T1000 (cell line): ENCODE results near the gene PTPRN2.
"Not testable (repeated sequence)": the region's sequence is repeated elsewhere in the genome, so short reads cannot be mapped to it uniquely, and the experiment has no call there.

Experiments used
- DNase-seq: peaks from one replicate; lab custom pipeline; 2025; ENCODE audit warnings: mixed read lengths; lab: John Stamatoyannopoulos, UW

PTPRN2 gene

DNA sequence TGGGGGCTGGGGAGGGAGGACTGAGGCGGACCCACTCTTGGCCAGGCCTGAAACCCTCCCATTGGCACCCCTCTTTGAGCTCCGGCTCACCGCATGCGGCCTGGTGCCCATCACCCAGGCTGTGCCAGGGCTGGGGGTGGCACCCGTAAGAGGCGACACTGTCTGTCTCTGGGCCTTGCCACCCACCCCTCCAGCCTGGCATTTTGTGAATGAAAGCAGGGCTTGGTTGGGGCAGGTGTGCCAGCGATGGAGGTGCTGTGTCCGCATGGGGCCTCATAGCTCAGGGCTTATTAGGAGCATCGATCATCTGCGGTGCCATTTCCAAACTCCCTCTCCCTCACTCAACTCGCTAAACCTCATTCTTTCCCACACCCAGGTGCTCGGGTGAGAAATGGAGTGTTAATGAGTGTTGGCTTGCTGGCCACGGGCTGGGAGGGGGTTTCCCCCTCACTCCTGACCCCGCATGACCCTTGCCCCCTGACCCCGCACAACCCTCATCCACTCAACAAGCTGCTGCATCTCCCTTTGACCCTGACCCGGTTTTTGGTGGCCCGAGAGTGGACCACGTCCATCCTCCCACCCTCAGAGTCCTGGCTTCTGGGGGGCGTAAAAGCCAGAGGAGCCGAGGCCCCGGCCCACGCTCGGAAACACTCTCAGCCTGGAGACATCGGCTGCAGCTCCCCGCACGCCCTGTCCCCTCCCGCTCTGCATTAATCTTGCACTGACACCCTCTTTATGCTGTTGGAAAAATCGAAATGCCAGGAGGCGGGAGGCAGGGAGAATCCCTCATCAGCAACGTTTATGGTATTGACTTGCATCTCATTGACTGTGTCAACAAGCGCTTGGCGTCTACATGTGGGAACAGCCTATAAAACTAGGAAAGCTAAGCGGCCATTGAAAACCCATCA is 1089.6 kb downstream of the PTPRN2 start:
- DNase-seq, result no peak

DNA sequence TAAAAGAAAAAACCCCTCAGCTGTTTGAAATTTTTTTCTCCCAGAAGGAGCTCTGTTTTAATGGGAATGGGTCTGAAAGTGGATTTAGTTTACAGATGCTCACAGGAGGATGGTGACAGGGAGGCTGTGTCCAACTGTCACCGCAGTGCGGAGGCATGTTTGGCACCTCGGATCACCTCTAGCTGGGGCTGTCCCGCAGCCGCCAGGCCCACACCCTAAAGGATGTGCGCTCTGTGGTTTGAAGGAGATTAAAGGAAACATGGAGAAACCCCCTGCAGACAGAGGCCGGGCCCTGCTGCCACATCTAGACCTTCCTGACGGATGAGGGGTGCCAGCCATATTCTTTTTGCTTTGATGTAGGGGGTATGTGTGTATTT is 1090.3 kb downstream of the PTPRN2 start:
- DNase-seq, result no peak

GRCh38 chr7:157496416-157497275 is 1091.0 kb downstream of the PTPRN2 start:
- DNase-seq, result no peak

GRCh38 chr7:157495594-157495993 is 1092.0 kb downstream of the PTPRN2 start:
- DNase-seq, result no peak

DNA sequence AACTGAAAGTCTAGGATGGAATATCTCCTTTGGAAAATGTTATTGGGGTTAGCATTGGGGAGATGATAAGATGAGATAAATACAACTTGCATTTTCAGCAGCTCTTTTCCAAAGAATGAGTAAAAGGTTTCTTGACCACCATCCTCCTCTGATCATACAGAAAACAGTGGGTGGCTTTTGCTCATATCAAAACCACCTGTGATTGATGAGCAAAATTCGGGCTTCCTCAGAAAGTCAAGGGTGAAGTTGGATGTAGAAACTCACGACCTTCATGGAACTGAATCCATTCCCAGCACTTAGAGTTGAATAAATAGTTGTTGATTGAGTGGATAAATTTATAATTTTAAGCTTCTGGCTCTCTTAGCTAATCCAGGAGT is 1092.5 kb downstream of the PTPRN2 start:
- DNase-seq, result no peak

GRCh38 chr7:157494506-157495176 is 1093.0 kb downstream of the PTPRN2 start:
- no peak for DNase-seq

GRCh38 chr7:157493776-157494175 is 1093.8 kb downstream of the PTPRN2 start:
- DNase-seq, result no peak

DNA sequence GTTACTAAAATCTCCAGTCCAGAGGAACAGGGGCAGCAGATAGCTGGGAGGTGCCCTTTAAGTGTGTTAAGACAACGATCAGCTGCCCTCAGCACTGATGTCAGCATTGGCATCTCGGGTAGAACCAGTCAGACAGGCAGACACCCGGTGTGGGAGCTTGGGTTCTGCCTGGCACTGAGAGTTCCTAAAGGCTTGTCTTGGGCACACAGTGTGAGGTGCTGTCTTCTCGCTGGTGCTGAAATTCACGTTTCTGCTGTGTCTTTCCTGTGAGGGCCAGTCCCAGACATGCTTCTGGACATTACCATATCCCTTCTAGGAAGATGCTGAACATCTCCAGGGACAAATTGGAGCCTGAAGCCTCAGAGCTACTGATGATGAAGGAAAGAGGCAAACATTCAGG is 1094.6 kb downstream of the PTPRN2 start:
- DNase-seq, result no peak

GRCh38 chr7:157490465-157490912 is 1097.1 kb downstream of the PTPRN2 start:
- DNase-seq, result no peak

GRCh38 chr7:157489870-157490269 is 1097.8 kb downstream of the PTPRN2 start:
- not testable (repeated sequence) for DNase-seq
